EL (cell line): ENCODE results near the gene USH1C.

Experiments
- DNase-seq: peaks from one replicate; pipeline ENCODE4 v3.0.0-alpha.2; 2016

The USH1C gene

GRCh38 chr11:17521106-17521900 is 22.9 kb downstream of the USH1C start:
- DNase-seq = no peak

- no peak for DNase-seq
These were observed 24.9 kb downstream of the USH1C start for GRCh38 chr11:17519061-17519885.

GRCh38 chr11:17518366-17518765 is 25.9 kb downstream of the USH1C start:
- no peak for DNase-seq

GRCh38 chr11:17517186-17517585 is 27.0 kb downstream of the USH1C start:
- no peak for DNase-seq

GRCh38 chr11:17516551-17517150 is 27.6 kb downstream of the USH1C start:
- no peak for DNase-seq

- no peak for DNase-seq
These were observed 28.6 kb downstream of the USH1C start for GRCh38 chr11:17515443-17516176.

- DNase-seq = no peak
These were observed 29.7 kb downstream of the USH1C start for GRCh38 chr11:17514476-17514875.

GRCh38 chr11:17513853-17514252 is 30.4 kb downstream of the USH1C start:
- DNase-seq = peak; percentile 19

GRCh38 chr11:17512101-17512500 is 32.1 kb downstream of the USH1C start:
- no peak for DNase-seq

- no peak for DNase-seq
These were observed 32.6 kb downstream of the USH1C start for GRCh38 chr11:17511571-17511970.

GRCh38 chr11:17510507-17511206 is 33.6 kb downstream of the USH1C start:
- no peak for DNase-seq

- no peak for DNase-seq
These were observed 35.4 kb downstream of the USH1C start for GRCh38 chr11:17508791-17509190.

- DNase-seq = peak; percentile 40
These were observed 35.9 kb downstream of the USH1C start for GRCh38 chr11:17508306-17508705.

- DNase-seq = no peak
These were observed 36.4 kb downstream of the USH1C start for GRCh38 chr11:17507773-17508172.

GRCh38 chr11:17506942-17507341 is 37.3 kb downstream of the USH1C start:
- no peak for DNase-seq

- DNase-seq = no peak
These were observed 37.9 kb downstream of the USH1C start for GRCh38 chr11:17506314-17506713.

- no peak for DNase-seq
These were observed 39.1 kb downstream of the USH1C start for GRCh38 chr11:17505146-17505545.

GRCh38 chr11:17504330-17505107 is 39.7 kb downstream of the USH1C start:
- peak; percentile 68 for DNase-seq

GRCh38 chr11:17502630-17503029 is 41.6 kb downstream of the USH1C start:
- DNase-seq = no peak

- no peak for DNase-seq
These were observed 43.5 kb downstream of the USH1C start for GRCh38 chr11:17500673-17501072.

GRCh38 chr11:17498475-17498874 is 45.7 kb downstream of the USH1C start:
- DNase-seq = peak; percentile 14

- no peak for DNase-seq
These were observed 46.2 kb downstream of the USH1C start for GRCh38 chr11:17498058-17498457.
